ENCODE measurements around the gene BIRC3.

DNA sequence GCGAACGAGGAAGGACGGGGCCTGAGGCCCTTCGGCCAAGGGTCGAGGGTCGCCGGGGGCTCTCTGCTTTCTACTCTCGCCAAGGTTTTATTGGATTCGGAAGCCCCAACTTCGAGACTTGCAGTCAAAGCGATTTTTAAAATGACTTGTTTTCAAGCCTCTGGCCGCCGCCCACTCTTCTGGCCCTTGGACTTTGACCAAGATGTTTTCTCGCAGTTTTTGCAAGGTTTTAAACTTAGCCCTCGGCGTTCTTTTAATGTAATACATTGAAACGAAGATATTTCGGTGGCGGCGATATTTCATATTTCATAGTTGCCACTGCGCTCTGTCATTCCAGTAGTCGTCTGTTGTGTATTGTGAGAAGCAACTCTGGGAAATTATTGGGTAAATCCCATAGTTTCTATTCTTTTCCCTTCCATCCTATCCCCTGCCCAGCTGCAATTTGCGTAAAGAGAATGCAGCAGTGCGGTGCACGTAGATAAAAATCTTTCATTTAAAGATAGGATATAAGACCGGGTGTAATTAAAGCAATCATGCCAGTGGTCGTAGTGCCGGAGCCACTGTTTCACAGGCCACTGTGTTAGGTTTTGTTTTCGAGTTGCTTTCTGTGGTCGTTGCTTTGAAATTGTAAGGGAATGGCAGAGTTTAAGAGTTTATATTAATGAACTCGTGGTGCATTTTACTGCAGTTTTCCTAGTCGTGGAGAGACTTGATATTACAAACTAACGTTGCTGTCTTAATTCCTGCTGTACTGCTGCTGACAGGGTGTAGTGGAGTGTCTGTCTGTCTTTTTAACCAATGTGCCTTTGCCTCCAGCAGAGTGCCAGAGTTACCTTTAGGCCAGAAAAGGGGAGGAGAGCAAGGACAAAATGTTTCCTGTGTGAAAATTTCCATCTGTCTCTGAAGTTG, 30.4 kb downstream of the BIRC3 start:
- TF ChIP-seq, protein P1, sequence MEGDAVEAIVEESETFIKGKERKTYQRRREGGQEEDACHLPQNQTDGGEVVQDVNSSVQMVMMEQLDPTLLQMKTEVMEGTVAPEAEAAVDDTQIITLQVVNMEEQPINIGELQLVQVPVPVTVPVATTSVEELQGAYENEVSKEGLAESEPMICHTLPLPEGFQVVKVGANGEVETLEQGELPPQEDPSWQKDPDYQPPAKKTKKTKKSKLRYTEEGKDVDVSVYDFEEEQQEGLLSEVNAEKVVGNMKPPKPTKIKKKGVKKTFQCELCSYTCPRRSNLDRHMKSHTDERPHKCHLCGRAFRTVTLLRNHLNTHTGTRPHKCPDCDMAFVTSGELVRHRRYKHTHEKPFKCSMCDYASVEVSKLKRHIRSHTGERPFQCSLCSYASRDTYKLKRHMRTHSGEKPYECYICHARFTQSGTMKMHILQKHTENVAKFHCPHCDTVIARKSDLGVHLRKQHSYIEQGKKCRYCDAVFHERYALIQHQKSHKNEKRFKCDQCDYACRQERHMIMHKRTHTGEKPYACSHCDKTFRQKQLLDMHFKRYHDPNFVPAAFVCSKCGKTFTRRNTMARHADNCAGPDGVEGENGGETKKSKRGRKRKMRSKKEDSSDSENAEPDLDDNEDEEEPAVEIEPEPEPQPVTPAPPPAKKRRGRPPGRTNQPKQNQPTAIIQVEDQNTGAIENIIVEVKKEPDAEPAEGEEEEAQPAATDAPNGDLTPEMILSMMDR (IDR thresholded peaks at IDR 0.05) = no peak
- TF ChIP-seq POLR2A (IDR thresholded peaks at IDR 0.05) = no peak

Data from sigmoid colon (tissue), 3 donors.